ENCODE measurements around the gene OR56A3. TPM values are rescaled to one million over a fixed set of nuclear protein-coding genes. Genes with fewer than 3 reads are reported as not detected.

The OR56A3 gene
- total and polyA plus RNA-seq, 2 of the 4 experiments (the other 2 are of a cell fraction): not detected

DNA sequence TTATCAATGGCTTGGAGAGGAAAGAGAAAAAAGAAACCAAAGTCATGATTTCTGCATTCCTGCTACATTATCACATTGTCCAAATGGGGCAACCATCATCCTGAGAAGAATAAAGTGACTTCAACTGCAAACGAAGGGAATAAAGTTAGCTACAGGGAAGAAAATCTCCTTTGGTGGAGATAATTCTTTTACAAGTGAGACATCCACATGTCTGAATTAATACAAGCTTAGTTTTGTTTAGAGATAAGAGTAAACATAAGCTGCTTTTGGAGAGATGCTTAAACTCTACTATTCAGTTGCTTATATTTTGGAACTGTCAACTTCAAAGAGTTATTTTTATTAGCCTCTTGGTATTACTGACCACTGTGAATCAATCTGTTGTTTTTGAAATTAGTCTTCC is 44.8 kb downstream of the OR56A3 start, which contains the start of gene OR52L1:
Gene OR52L1, minus strand, starts transcription at position 101 of the 400 bp plus-strand sequence. Its CDS starts 55 bp downstream, at position 46.
- Histone ChIP-seq H3K4me3 (ENCODE audit: insufficient read depth, low read depth, low read length) (no peak within 1 kb of the TSS), H3K27me3 (ENCODE audit: control insufficient read depth, insufficient read depth, low read length) (no peaks in the 10 kb centered on the region), H2AK9ac (replicated peaks; ENCODE audit: low read depth, low read length, poor library complexity) (no peak within 1 kb of the TSS), H2BK120ac (ENCODE audit: low read depth, low read length) (no peak within 1 kb of the TSS), H4K20me1 (ENCODE audit: insufficient read depth, low read length) (no peaks in the 10 kb centered on the region), H4K91ac (ENCODE audit: insufficient read depth, low read depth, low read length) (no peak within 1 kb of the TSS), H4K8ac (ENCODE audit: low read depth in 2 of 2, low read length in 2 of 2) (no peak within 1 kb of the TSS), H3K14ac (replicated peaks; ENCODE audit: low read depth, low read length) (no peak within 1 kb of the TSS), H3K23ac (ENCODE audit: low read depth, low read length) (no peak within 1 kb of the TSS), H3K27ac (ENCODE audit: insufficient read depth, low read length) (no peak within 1 kb of the TSS), H2BK5ac (ENCODE audit: low read depth, low read length, poor library complexity, severe bottlenecking) (no peak within 1 kb of the TSS), H3K56ac (ENCODE audit: extremely low read depth, insufficient read depth, low read length) (no peak within 1 kb of the TSS), H4K5ac (ENCODE audit: low read depth, low read length) (no peak within 1 kb of the TSS), H3K36me3 (ENCODE audit: control insufficient read depth, insufficient read depth, low read length) (no peaks in the 10 kb centered on the region), H3K4ac (ENCODE audit: low read depth, low read length) (no peak within 1 kb of the TSS), H3K4me1 (ENCODE audit: control insufficient read depth, insufficient read depth, low read length) (no peaks in the 10 kb centered on the region), H3K79me1 (ENCODE audit: low read depth in 1 of 2, low read length in 2 of 2) (no peaks in the 10 kb centered on the region), H2BK20ac (ENCODE audit: low read depth, low read length) (no peak within 1 kb of the TSS), H3K9me3 (ENCODE audit: control insufficient read depth, insufficient read depth, low read length) (peaks cover 16% of the 10 kb centered on the region), H3K9ac (ENCODE audit: low read depth, low read length) (no peak within 1 kb of the TSS), H2AFZ (replicated peaks; ENCODE audit: low read length, poor library complexity) (no peak within 1 kb of the TSS), H3K9me1 (ENCODE audit: insufficient read depth, low read length) (no peaks in the 10 kb centered on the region), H2BK15ac (ENCODE audit: low read depth, low read length) (no peak within 1 kb of the TSS), H3K4me2 (ENCODE audit: low read depth, low read length) (no peak within 1 kb of the TSS), H3K18ac (ENCODE audit: low read depth, low read length) (no peak within 1 kb of the TSS), H2AK5ac (ENCODE audit: low read depth, low read length) (no peak within 1 kb of the TSS)
- no peak for TF ChIP-seq BHLHE40 (IDR thresholded peaks at IDR 0.05; ENCODE audit: low read depth, low read length)
- TF ChIP-seq NFE2L2 (IDR thresholded peaks at IDR 0.05; ENCODE audit: low read depth, low read length): no peak
- no peak for TF ChIP-seq CHD1 (IDR thresholded peaks at IDR 0.05; ENCODE audit: low read depth, low read length)
- dilution Hi-C loops (cut with HindIII; ENCODE audit: low sequenced_read_pairs, unreplicated experiment) (no loop called here), intact Hi-C loops (cut with micrococcal nuclease) (no loop called here), in situ Hi-C loops (cut with MboI; ENCODE audit: low sequenced_read_pairs) (no loop called here)
- ChIA-PET CTCF (no interaction called here), POLR2A (ENCODE audit: unreplicated experiment) (no interaction called here)
- ATAC-seq (ENCODE audit: low read depth): no peak
- BruUV-seq (replicated peaks): no TSS peak
- DNase-seq: no peak
- no CpG with 5 or more reads among the region's 1 CpG for WGBS, 2 experiments (ENCODE audit: extremely low coverage in 2 of 2, insufficient read length in 1 of 2)
